NCI-H1930 (cell line): ENCODE measurements around the gene VPS41.
A peak's percentile ranks its signal among the peaks of the same experiment; 100 is the strongest.

Experiments
- DNase-seq, 2 experiments: peaks; one replicate each; lab custom pipeline; 2025; lab: John Stamatoyannopoulos, UW

VPS41 gene

GRCh38 chr7:38727184-38727940 lies 181.6 kb downstream of the VPS41 start:
- no peak for DNase-seq

- DNase-seq: no peak
These were observed 185.7 kb downstream of the VPS41 start for GRCh38 chr7:38723327-38723726.

DNA sequence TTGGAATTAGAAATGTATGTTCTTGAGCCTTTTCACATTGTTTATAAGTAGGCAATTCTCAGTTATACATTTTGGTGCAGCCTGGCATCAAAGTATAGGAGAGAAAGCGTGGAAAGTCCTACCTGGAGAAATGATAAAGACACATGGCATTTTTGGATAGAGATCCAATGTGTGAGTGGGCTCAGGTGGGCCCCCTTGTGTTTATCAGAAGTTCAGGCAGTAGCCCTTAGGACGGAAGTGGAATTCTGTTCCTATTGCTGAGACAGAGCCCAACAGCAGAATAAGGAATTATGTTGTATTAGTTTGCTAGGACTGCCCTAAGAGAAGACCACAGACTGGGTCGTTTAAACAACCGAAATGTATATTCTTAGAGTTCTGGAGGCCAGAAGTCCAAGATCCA lies 192.6 kb downstream of the VPS41 start:
- no peak for DNase-seq

DNA sequence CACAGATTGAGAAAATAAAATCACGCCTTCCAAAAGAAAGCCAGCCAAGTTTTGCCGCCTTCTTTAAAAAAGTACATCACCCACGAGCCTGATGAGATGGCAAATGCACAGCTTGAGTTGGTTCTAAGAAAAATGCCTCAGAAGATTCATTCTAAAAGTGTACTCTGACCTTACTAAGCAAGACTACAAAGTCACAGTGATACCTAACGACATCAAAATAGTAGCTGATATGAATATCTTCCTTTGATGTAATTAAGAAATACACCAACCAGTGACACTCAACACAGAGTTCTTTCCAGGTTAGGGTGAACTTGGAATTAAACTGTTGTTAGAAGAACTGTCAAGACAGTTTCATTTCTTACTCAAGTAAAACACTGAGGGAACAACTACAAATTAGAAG lies 199.9 kb downstream of the VPS41 start:
- DNase-seq: no peak

GRCh38 chr7:38704751-38705150 lies 204.2 kb downstream of the VPS41 start:
- DNase-seq: no peak

GRCh38 chr7:38704041-38704547 lies 204.9 kb downstream of the VPS41 start:
- DNase-seq: peak; percentile 76 to 80

DNA sequence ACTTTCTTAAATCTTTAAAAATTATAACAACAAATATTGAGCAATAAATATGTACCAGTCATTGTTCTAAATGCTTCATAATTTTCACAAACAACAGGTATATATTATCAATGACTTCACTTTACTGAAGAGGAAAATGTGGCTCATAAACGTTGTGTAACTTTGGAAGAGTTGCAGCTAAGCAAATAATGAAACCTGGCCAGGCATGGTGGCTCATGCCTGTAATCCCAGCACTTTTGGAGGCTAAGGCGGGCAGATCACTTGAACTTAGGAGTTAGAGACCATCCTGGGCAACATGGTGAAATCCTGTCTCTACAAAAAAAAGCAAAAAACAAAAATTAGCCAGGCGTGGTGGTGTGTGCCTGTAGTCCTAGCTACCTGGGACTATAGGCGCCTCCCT lies 205.9 kb downstream of the VPS41 start:
- DNase-seq: no peak

GRCh38 chr7:38702002-38702535 lies 206.9 kb downstream of the VPS41 start:
- no peak for DNase-seq

GRCh38 chr7:38700116-38700515 lies 208.9 kb downstream of the VPS41 start:
- no peak for DNase-seq

- DNase-seq: no peak
These were observed 209.5 kb downstream of the VPS41 start for GRCh38 chr7:38699471-38699870.

- DNase-seq: no peak
These were observed 214.7 kb downstream of the VPS41 start for GRCh38 chr7:38694326-38694725.

GRCh38 chr7:38686888-38687287 lies 222.1 kb downstream of the VPS41 start:
- DNase-seq: no peak

DNA sequence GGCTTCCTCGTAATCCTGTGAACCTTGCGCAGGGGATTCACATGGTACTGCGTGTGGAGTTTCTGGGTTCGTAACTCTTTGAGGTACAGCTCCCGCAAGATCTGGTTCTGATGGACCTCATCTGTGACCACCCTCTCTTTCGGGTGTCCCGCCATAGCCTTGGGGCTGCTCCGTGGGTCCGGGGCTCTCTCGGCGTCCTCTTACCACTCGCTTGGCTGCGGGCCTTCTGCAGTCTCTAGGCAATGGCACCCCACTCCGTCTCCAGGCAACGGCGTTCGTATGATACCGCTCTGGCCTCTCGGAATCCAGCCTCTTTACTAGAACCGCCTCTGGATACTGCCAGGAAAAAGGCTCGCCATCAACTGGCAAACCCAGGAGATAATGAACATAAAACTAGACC lies 223.1 kb downstream of the VPS41 start:
- DNase-seq: no peak

DNA sequence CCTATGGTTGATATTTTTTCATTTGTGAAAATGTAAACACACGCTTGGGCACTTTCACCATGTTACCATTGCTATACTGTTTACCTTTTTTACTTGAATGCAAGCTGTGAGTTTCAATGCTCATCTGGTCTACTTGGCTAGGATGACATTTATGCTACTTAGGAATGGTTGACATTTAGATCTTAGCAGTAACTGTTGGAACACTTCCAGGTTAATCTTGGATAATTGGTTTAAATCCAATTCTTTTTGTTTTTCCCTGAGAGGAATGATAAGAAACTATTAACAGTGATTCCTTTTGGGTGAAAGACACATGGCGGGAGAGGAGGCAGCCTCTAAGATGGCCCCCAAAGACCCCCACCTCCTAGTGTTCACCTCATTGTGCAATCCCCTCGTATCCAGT lies 226.4 kb downstream of the VPS41 start:
- DNase-seq: no peak

- DNase-seq: no peak
These were observed 227.1 kb downstream of the VPS41 start for GRCh38 chr7:38681882-38682281.

- DNase-seq: no peak
These were observed 229.6 kb downstream of the VPS41 start for GRCh38 chr7:38679419-38679818.

DNA sequence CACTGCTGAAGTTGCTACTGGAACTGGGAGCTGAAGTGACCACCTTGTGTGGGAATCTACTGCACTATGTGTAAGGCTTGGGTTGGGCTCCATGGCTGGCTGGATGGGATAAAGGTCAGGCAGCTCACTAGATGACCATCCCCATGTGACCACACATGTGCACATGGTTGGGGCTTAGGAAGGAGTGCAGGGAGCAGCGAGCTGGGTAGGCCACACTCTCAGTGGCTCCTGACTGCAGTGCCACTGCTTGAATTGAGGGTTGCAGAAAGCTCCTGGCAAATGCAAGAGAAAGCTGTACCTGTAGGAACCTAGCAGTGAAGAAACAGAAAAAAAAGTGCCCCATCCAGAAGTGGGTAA lies 230.3 kb downstream of the VPS41 start:
- no peak for DNase-seq

- DNase-seq: no peak
These were observed 230.9 kb downstream of the VPS41 start for GRCh38 chr7:38677981-38678697.

DNA sequence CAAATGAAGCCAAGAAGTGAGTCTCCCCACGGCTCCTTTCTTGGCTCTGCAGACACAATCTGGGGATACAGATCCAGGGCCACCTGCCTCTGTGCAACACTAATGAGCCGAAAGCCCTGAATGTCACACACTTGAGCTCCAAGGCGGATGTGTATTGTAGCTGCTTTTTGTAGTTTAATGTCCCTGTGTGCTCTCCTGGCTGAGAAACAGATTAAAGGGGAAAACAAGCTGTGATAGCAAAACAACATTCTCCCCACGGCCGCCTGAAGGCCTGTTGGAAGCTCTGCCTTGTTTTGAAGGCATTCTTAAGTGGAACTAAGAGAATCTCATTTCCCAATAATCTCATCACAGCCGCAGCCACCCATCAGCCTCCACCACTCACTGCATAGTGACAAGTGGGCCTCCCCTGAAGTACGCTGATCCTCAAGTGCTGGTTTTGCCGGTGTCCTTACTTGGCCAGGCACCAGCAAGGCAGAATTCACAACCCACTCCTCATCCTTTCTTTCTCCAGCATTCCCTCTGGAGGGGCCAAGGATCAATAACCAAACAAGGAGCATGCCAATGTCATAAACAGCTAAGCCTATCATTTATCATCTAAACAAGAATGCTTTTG lies 233.4 kb downstream of the VPS41 start:
- no peak for DNase-seq

GRCh38 chr7:38674513-38674912 lies 234.5 kb downstream of the VPS41 start:
- DNase-seq: no peak

GRCh38 chr7:38673795-38674194 lies 235.2 kb downstream of the VPS41 start:
- no peak for DNase-seq
